WERI-Rb-1 (cell line): Measurements from ENCODE around the gene TNFRSF17.

Experiments used
- DNase-seq: peaks from one replicate; pipeline ENCODE4 v3.0.0-alpha.2; 2020
- H3K27ac ChIP-seq: fragments of 250-450 bp; sonication (Bioruptor Pico); 2 replicates; pipeline ENCODE4 v1.5.1; 2020; ENCODE audit warnings: mild to moderate bottlenecking, moderate library complexity
- H3K27me3 ChIP-seq: fragments of 250-450 bp; sonication (Bioruptor Pico); 2 replicates; pipeline ENCODE4 v1.5.1; 2021; ENCODE audit warnings: mild to moderate bottlenecking, low read depth, moderate library complexity; ENCODE audit not compliant: insufficient read depth, severe bottlenecking
- H3K36me3 ChIP-seq: fragments of 250-450 bp; sonication (Bioruptor Pico); 2 replicates; pipeline ENCODE4 v1.5.1; 2020; ENCODE audit warnings: mild to moderate bottlenecking, moderate library complexity
- H3K4me3 ChIP-seq: 2 replicates; pipeline ENCODE4 v1.5.1; 2011; ENCODE audit warnings: low read depth, mild to moderate bottlenecking, control low read depth, low read length
- H3K9me3 ChIP-seq: fragments of 250-450 bp; sonication (Bioruptor Pico); 2 replicates; pipeline ENCODE4 v1.5.1; 2021; ENCODE audit warnings: mild to moderate bottlenecking, moderate library complexity; ENCODE audit not compliant: severe bottlenecking
- TF ChIP-seq, protein P1 (sequence below): IDR thresholded peaks from 2 replicates; pipeline ENCODE4 v1.5.1; 2011; ENCODE audit warnings: low read depth, mild to moderate bottlenecking, control low read depth, inconsistent platforms, low read length

The TNFRSF17 gene

GRCh38 chr16:12009462-12009861 is 44.5 kb downstream of the TNFRSF17 start:
- Histone ChIP-seq H3K9me3 (no peaks in the 10 kb centered on the region), H3K27ac (no peak overlapping the region), H3K4me3 (no peak overlapping the region), H3K36me3 (no peaks in the 10 kb centered on the region), H3K27me3 (no peaks in the 10 kb centered on the region)
- no peak for DNase-seq
- TF ChIP-seq, protein P1, sequence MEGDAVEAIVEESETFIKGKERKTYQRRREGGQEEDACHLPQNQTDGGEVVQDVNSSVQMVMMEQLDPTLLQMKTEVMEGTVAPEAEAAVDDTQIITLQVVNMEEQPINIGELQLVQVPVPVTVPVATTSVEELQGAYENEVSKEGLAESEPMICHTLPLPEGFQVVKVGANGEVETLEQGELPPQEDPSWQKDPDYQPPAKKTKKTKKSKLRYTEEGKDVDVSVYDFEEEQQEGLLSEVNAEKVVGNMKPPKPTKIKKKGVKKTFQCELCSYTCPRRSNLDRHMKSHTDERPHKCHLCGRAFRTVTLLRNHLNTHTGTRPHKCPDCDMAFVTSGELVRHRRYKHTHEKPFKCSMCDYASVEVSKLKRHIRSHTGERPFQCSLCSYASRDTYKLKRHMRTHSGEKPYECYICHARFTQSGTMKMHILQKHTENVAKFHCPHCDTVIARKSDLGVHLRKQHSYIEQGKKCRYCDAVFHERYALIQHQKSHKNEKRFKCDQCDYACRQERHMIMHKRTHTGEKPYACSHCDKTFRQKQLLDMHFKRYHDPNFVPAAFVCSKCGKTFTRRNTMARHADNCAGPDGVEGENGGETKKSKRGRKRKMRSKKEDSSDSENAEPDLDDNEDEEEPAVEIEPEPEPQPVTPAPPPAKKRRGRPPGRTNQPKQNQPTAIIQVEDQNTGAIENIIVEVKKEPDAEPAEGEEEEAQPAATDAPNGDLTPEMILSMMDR, result no peak

- H3K9me3 ChIP-seq, result no peaks in the 10 kb centered on the region
- H3K4me3 ChIP-seq, result no peak overlapping the region
- H3K27me3 ChIP-seq, result no peaks in the 10 kb centered on the region
- TF ChIP-seq, protein P1, result no peak
- no peak overlapping the region for H3K27ac ChIP-seq
- DNase-seq, result no peak
- no peaks in the 10 kb centered on the region for H3K36me3 ChIP-seq
Measured at GRCh38 chr16:12009922-12010321, 44.9 kb downstream of the TNFRSF17 start.

DNA sequence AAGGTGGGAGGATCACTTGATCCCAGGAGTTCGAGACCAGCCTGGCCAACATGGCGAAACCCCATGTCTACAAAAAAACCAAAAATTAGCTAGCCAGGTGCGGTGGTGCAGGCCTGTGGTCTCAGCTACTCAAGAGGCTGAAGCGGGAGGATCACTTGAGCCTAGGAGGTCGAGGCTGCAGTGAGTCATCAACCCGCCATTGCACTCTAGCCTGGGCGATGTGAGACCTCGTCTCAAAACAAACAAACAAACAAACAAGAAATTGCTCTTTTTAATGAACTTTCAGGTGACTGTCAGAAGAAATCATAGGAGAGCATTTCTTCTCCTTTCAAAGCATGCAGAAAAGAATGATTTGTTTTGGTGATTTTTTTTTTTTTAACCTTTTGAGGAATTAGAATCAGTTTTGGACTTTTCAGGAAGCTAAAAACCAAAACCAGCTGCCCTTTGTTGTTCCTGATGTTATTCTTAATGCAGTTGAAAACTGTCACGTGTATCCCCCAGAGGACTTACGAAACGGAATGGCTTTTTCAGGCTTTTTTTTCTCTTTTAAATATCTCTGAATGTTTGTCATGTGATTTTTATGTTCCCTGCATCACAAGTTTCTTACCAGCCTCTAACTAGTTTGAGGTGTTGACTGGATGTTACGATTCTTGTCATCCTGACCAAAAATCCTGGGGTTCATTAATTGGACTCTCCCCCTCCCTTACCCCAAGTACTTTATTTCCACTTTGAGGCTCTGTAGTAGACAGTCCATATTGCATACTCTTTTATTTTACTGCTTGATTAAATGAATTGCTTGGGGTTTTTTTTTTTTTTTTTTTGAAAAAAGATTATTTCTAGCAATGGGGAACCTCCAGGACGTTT is 45.6 kb downstream of the TNFRSF17 start:
- Histone ChIP-seq H3K4me3 (no peak overlapping the region), H3K27me3 (no peaks in the 10 kb centered on the region), H3K9me3 (no peaks in the 10 kb centered on the region)

DNA sequence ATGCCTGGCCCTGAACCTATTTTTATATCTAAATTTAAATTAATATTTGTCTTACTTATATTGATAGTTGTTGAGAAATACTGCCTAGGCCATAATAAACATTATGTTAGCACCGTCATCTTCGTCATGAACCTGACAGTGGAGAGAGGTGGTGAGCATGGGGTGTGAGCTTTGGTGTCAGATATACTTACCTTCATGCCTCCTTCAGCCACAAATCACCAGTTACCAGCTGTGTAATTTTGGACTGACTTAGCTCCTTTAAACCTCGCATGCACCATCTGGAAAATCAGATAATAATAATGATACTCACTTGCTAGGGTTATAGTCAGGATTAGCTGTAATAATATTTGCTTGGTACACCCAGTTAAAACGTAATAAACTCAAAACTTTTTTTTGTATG is 46.6 kb downstream of the TNFRSF17 start:
- Histone ChIP-seq H3K36me3 (no peaks in the 10 kb centered on the region), H3K4me3 (no peak overlapping the region), H3K9me3 (no peaks in the 10 kb centered on the region), H3K27ac (no peak overlapping the region), H3K27me3 (no peaks in the 10 kb centered on the region)
- TF ChIP-seq, protein P1, result no peak
- no peak for DNase-seq

More for the DNA sequence above, 45.6 kb downstream of the TNFRSF17 start:
- Histone ChIP-seq H3K36me3 (no peaks in the 10 kb centered on the region), H3K27ac (no peak overlapping the region)
- TF ChIP-seq, protein P1, result no peak
- DNase-seq, result no peak

DNA sequence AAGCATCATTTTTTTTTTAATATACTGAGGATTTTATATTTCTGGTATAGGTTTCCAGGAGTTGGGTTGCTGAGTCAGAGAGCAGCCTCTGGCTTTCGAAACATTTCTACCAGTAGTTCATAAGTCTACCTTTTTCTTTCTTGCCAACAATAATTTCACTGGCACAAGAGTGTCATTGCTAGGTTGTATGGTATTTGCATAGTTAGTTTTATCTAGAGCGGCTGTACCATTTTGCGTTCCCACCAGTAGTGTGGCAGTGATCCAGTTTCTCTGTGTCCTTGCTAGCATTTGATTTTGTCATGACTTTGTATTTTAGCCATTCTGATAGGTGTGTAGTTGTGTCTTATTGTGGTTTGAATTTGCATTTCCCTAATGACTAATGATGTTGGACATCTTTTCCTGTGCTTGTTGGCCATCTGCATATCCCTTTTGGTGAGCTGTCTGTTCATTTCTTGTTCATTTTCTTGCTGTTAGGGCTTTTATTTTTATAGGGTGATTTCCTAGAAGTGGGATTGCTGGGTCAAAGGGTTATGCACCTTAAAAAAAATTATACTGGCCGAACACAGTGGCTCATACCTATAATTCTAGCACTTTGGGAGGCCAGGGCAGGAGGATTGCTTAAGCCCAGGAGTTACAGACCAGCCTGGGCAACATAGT is 51.4 kb downstream of the TNFRSF17 start:
- Histone ChIP-seq H3K27me3 (no peaks in the 10 kb centered on the region), H3K27ac (no peak overlapping the region), H3K4me3 (no peak overlapping the region), H3K9me3 (no peaks in the 10 kb centered on the region), H3K36me3 (no peaks in the 10 kb centered on the region)
- DNase-seq, result no peak
- TF ChIP-seq, protein P1, result no peak
